Activated naive CD4-positive, alpha-beta T cell (primary cell): ENCODE data around the gene CARNS1.

Experiments
- DNase-seq, 4 experiments: peaks; one replicate each; lab custom pipeline; 2025; lab: John Stamatoyannopoulos, UW

Gene CARNS1

GRCh38 chr11:67375320-67376055, 40.0 kb upstream of the CARNS1 start:
- DNase-seq: no peak

- DNase-seq: no peak
Measured at GRCh38 chr11:67376063-67376820, 39.2 kb upstream of the CARNS1 start.

- DNase-seq: no peak
Measured at GRCh38 chr11:67376873-67377808, 38.3 kb upstream of the CARNS1 start.

- no peak for DNase-seq
Measured at GRCh38 chr11:67378544-67378943, 36.9 kb upstream of the CARNS1 start.

- no peak for DNase-seq
Measured at GRCh38 chr11:67379061-67380058, 36.1 kb upstream of the CARNS1 start.

- no peak for DNase-seq
Measured at GRCh38 chr11:67381244-67381972, 34.1 kb upstream of the CARNS1 start.

- peak; percentile 48 to 75 (median 64) for DNase-seq
Measured at GRCh38 chr11:67382276-67383136, 33.0 kb upstream of the CARNS1 start.

- no peak for DNase-seq
Measured at GRCh38 chr11:67384851-67385366, 30.6 kb upstream of the CARNS1 start.

GRCh38 chr11:67387069-67387468, 28.4 kb upstream of the CARNS1 start:
- no peak for DNase-seq

- no peak for DNase-seq
Measured at GRCh38 chr11:67387518-67387917, 28.0 kb upstream of the CARNS1 start.

GRCh38 chr11:67389477-67389876, 26.0 kb upstream of the CARNS1 start:
- peak in 2 of 4 experiments; percentile 35 to 48 for DNase-seq

GRCh38 chr11:67390947-67391303, 24.6 kb upstream of the CARNS1 start:
- DNase-seq: no peak

GRCh38 chr11:67391304-67392182, 23.9 kb upstream of the CARNS1 start, which contains the start of gene RAD9A:
Gene RAD9A (plus strand): TSS chr11:67391986. CDS start chr11:67392045, 59 bp downstream.
- DNase-seq: peak; percentile 79 to 91 (median 82)

GRCh38 chr11:67392183-67392715, 23.2 kb upstream of the CARNS1 start:
- no peak for DNase-seq

GRCh38 chr11:67393437-67393836, 22.0 kb upstream of the CARNS1 start:
- no peak for DNase-seq

- DNase-seq: no peak
Measured at GRCh38 chr11:67393990-67394389, 21.5 kb upstream of the CARNS1 start.

GRCh38 chr11:67395555-67396258, 19.8 kb upstream of the CARNS1 start:
- no peak for DNase-seq
